IMR-90 (cell line): ENCODE data around the gene PPM1A. TPM values are rescaled to one million over a fixed set of nuclear protein-coding genes. Genes with fewer than 3 reads are reported as not detected.

Source experiments
- ATAC-seq: fragments of 200-7000 bp; cut with Tn5 transposase; 2 replicates; pipeline ENCODE4 v1.9.1; 2020; ENCODE audit warnings: low read depth, mild to moderate bottlenecking, moderate library complexity
- BruUV-seq: library from RNA; stranded (reverse); fragments of 400-500 nt; replicated peaks from 2 replicates; lab custom pipeline; 2021; lab: Mats Ljungman, UMichigan
- CTCF ChIA-PET: fragments of 300-600 bp; formaldehyde crosslinking; extraction: SDS; loops from one replicate; lab custom pipeline; 2021; ENCODE audit warnings: antibody characterized with exemption; lab: Yijun Ruan, JAX
- POLR2A ChIA-PET: fragments of 300-600 bp; sonication (Branson Sonifier 250); formaldehyde crosslinking; loops from one replicate; lab custom pipeline; 2022; ENCODE audit warnings: antibody characterized with exemption; ENCODE audit not compliant: unreplicated experiment; lab: Charles Lee
- DNase-seq: peaks from one replicate; pipeline ENCODE4 v3.0.0; 2013
- H2AFZ ChIP-seq: replicated peaks from 2 replicates; pipeline ENCODE3; 2013; ENCODE audit warnings: low read length, mild to moderate bottlenecking; ENCODE audit not compliant: poor library complexity
- H2AK5ac ChIP-seq: 2 replicates; pipeline ENCODE4 v1.6.1; 2013; ENCODE audit warnings: low read depth, low read length, inconsistent platforms
- H2AK9ac ChIP-seq: replicated peaks from 2 replicates; pipeline ENCODE3; 2013; ENCODE audit warnings: mild to moderate bottlenecking, low read depth, low read length, moderate library complexity; ENCODE audit not compliant: poor library complexity
- H2BK120ac ChIP-seq: 2 replicates; pipeline ENCODE4 v1.6.1; 2013; ENCODE audit warnings: low read depth, low read length, inconsistent platforms
- H2BK15ac ChIP-seq: 3 replicates; pipeline ENCODE4 v1.6.1; 2013; ENCODE audit warnings: low read depth, low read length, inconsistent platforms
- H2BK20ac ChIP-seq: 2 replicates; pipeline ENCODE4 v1.6.1; 2013; ENCODE audit warnings: low read depth, mild to moderate bottlenecking, inconsistent platforms, low read length, moderate library complexity
- H2BK5ac ChIP-seq: 2 replicates; pipeline ENCODE4 v1.6.1; 2013; ENCODE audit warnings: mild to moderate bottlenecking, low read depth, low read length, inconsistent platforms; ENCODE audit not compliant: poor library complexity, severe bottlenecking
- H3K14ac ChIP-seq: replicated peaks from 2 replicates; pipeline ENCODE4 v1.6.1; 2013; ENCODE audit warnings: low read depth, low read length, inconsistent platforms
- H3K18ac ChIP-seq: 2 replicates; pipeline ENCODE4 v1.6.1; 2013; ENCODE audit warnings: low read depth, low read length, control low read depth
- H3K23ac ChIP-seq: 2 replicates; pipeline ENCODE4 v1.6.1; 2013; ENCODE audit warnings: low read depth, low read length, inconsistent platforms
- H3K27ac ChIP-seq: 2 replicates; pipeline ENCODE4 v1.5.1; 2013; ENCODE audit warnings: mild to moderate bottlenecking, control low read depth, low read length; ENCODE audit not compliant: insufficient read depth
- H3K27me3 ChIP-seq: 2 replicates; pipeline ENCODE4 v1.6.1; 2013; ENCODE audit warnings: low read length; ENCODE audit not compliant: control insufficient read depth, insufficient read depth
- H3K36me3 ChIP-seq: 2 replicates; pipeline ENCODE4 v1.6.1; 2013; ENCODE audit warnings: low read length, mixed read lengths; ENCODE audit not compliant: control insufficient read depth, insufficient read depth
- H3K4ac ChIP-seq: 2 replicates; pipeline ENCODE4 v1.6.1; 2013; ENCODE audit warnings: low read depth, low read length, inconsistent platforms
- H3K4me1 ChIP-seq: 2 replicates; pipeline ENCODE4 v1.6.1; 2013; ENCODE audit warnings: low read length, mixed read lengths; ENCODE audit not compliant: control insufficient read depth, insufficient read depth
- H3K4me2 ChIP-seq: 2 replicates; pipeline ENCODE4 v1.6.1; 2013; ENCODE audit warnings: low read depth, mild to moderate bottlenecking, control low read depth, low read length, moderate library complexity
- H3K4me3 ChIP-seq: 2 replicates; pipeline ENCODE4 v1.5.1; 2013; ENCODE audit warnings: low read depth, mild to moderate bottlenecking, control low read depth, low read length, moderate library complexity; ENCODE audit not compliant: insufficient read depth
- H3K56ac ChIP-seq: 2 replicates; pipeline ENCODE4 v1.6.1; 2013; ENCODE audit warnings: low read length, inconsistent platforms; ENCODE audit not compliant: insufficient read depth; ENCODE audit errors: extremely low read depth
- H3K79me1 ChIP-seq, 2 experiments: 2 replicates each; pipeline ENCODE4 v1.6.1; 2013; ENCODE audit warnings: low read length in 2 of 2, inconsistent platforms in 1 of 2, low read depth in 1 of 2
- H3K9ac ChIP-seq: 2 replicates; pipeline ENCODE4 v1.6.1; 2013; ENCODE audit warnings: low read depth, low read length, control low read depth
- H3K9me1 ChIP-seq: 2 replicates; pipeline ENCODE4 v1.6.1; 2013; ENCODE audit warnings: low read length, inconsistent platforms; ENCODE audit not compliant: insufficient read depth
- H3K9me3 ChIP-seq: 2 replicates; pipeline ENCODE4 v1.6.1; 2013; ENCODE audit warnings: low read length; ENCODE audit not compliant: control insufficient read depth, insufficient read depth
- H4K20me1 ChIP-seq: 2 replicates; pipeline ENCODE4 v1.6.1; 2013; ENCODE audit warnings: low read length, inconsistent platforms; ENCODE audit not compliant: insufficient read depth
- H4K5ac ChIP-seq: 2 replicates; pipeline ENCODE4 v1.6.1; 2013; ENCODE audit warnings: mild to moderate bottlenecking, low read depth, low read length, control low read depth
- H4K8ac ChIP-seq, 2 experiments: 2 replicates each; pipeline ENCODE4 v1.6.1; 2013; ENCODE audit warnings: low read depth in 2 of 2, low read length in 2 of 2, control low read depth in 1 of 2, inconsistent platforms in 1 of 2
- H4K91ac ChIP-seq: 2 replicates; pipeline ENCODE4 v1.6.1; 2013; ENCODE audit warnings: low read depth, low read length, inconsistent platforms; ENCODE audit not compliant: insufficient read depth
- CHD1 ChIP-seq: IDR thresholded peaks from 2 replicates; pipeline ENCODE4 v1.6.1; 2012; ENCODE audit warnings: low read depth, low read length, improper control_type of control experiment
- FOS ChIP-seq: fragments of 150-350 bp; IDR thresholded peaks from 2 replicates; pipeline ENCODE4 v1.6.1; 2016; ENCODE audit warnings: low read depth, low read length
- MAZ ChIP-seq: IDR thresholded peaks from 2 replicates; pipeline ENCODE4 v1.6.1; 2012; ENCODE audit warnings: low read depth, mild to moderate bottlenecking, low read length, improper control_type of control experiment, moderate library complexity, borderline replicate concordance
- RCOR1 ChIP-seq: IDR thresholded peaks from 2 replicates; pipeline ENCODE4 v1.6.1; 2012; ENCODE audit warnings: mild to moderate bottlenecking, low read length, improper control_type of control experiment; ENCODE audit not compliant: insufficient replicate concordance
- WGBS, 2 experiments: methylation state at CpG; one replicate each; pipeline versions ENCODE4 v1.1.5 to v1.1.7; 2013; ENCODE audit warnings: missing lambda C conversion rate in 2 of 2; ENCODE audit not compliant: insufficient read length in 1 of 2; ENCODE audit errors: extremely low coverage in 2 of 2; 5-methylcytosine and 5-hydroxymethylcytosine counted together
- dilution Hi-C: fragments of 300-500 bp; cut with HindIII; formaldehyde crosslinking; loops from one replicate; pipeline ENCODE4 v1.14.3; 2018; ENCODE audit warnings: low sequenced_read_pairs; ENCODE audit not compliant: unreplicated experiment
- in situ Hi-C: fragments of 300-500 bp; cut with MboI; formaldehyde crosslinking; loops from 3 replicates; pipeline ENCODE4 v1.14.3; 2019; ENCODE audit warnings: low sequenced_read_pairs, inconsistent platforms, mixed read lengths
- intact Hi-C: fragments of 100-400 bp; cut with micrococcal nuclease; formaldehyde crosslinking; loops from 2 replicates; pipeline ENCODE4 v1.10.0; 2022
- polyA plus RNA-seq, 3 experiments: library from polyadenylated mRNA; depleted of rRNA; stranded (reverse); fragments of >200 nt; gene quantifications; 2 replicates each; pipeline ENCODE4 v1.2.3, GENCODE V29; 2012; ENCODE audit warnings: low replicate concordance in 1 of 3
- total RNA-seq: library from RNA; depleted of rRNA; stranded (reverse); fragments of >200 nt; gene quantifications from 2 replicates; pipeline ENCODE4 v1.2.3, GENCODE V29; 2012

Gene PPM1A
- total and polyA plus RNA-seq, 2 of the 4 experiments (the other 2 are of a cell fraction), result 14.3 to 15.1 TPM

DNA sequence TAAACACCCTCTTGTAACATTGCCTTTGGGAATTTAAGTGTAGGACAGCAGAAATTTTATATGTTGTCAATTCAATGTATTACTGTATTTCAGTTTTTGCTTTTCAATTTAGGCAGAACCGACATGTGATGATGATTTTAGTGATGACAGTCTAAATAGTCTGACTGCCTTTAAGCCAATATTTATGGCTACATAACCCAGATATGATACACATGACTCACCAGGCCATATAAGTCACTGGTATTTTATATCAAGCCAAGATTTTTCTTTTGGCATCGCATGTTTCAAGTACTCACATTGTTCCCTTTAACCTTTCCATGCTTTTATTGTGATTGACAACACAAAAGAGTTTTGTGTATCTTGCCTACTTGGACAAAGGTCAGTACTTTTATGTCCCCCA lies 13.6 kb upstream of the PPM1A start:
- H2BK5ac ChIP-seq, result no peak overlapping the region
- no peak overlapping the region for H2BK120ac ChIP-seq
- DNase-seq, result no peak
- H3K23ac ChIP-seq, result no peak overlapping the region
- H3K36me3 ChIP-seq, result no peaks in the 10 kb centered on the region
- no peaks in the 10 kb centered on the region for H3K79me1 ChIP-seq
- no peak overlapping the region for H3K18ac ChIP-seq
- H3K9me1 ChIP-seq, result no peaks in the 10 kb centered on the region
- dilution Hi-C loops (no loop called here), intact Hi-C loops (no loop called here), in situ Hi-C loops (no loop called here)
- CTCF ChIA-PET, result no interaction called here
- POLR2A ChIA-PET, result no interaction called here
- no peak overlapping the region for H3K4ac ChIP-seq
- no peak overlapping the region for H2BK15ac ChIP-seq
- no peak overlapping the region for H3K14ac ChIP-seq
- H4K8ac ChIP-seq, result no peak overlapping the region
- no peak overlapping the region for H4K91ac ChIP-seq
- BruUV-seq, result no TSS peak
- no peak for ATAC-seq
- no CpG with 5 or more reads among the region's 2 CpGs for WGBS, 2 experiments
- H4K20me1 ChIP-seq, result no peaks in the 10 kb centered on the region
- no peak overlapping the region for H2AFZ ChIP-seq
- no peak overlapping the region for H3K4me2 ChIP-seq
- no peak for TF ChIP-seq RCOR1
- no peak for TF ChIP-seq CHD1
- no peak for TF ChIP-seq MAZ
- no peak for TF ChIP-seq FOS
- H3K9me3 ChIP-seq, result no peaks in the 10 kb centered on the region
- H3K56ac ChIP-seq, result no peak overlapping the region
- H2BK20ac ChIP-seq, result no peak overlapping the region
- H4K5ac ChIP-seq, result no peak overlapping the region
- H3K27ac ChIP-seq, result no peak overlapping the region
- no peaks in the 10 kb centered on the region for H3K4me1 ChIP-seq
- peaks cover 6% of the 10 kb centered on the region; the same call in 1 of the 2 replicates for H3K27me3 ChIP-seq
- no peak overlapping the region for H3K4me3 ChIP-seq
- H2AK9ac ChIP-seq, result no peak overlapping the region
- H2AK5ac ChIP-seq, result no peak overlapping the region
- no peak overlapping the region for H3K9ac ChIP-seq
